ENCODE results near the gene RELN. TPM values are rescaled to one million over a fixed set of nuclear protein-coding genes. Genes with fewer than 3 reads are reported as not detected.
"Not testable (repeated sequence)": the region's sequence is repeated elsewhere in the genome, so short reads cannot be mapped to it uniquely, and the experiment has no call there.

The RELN gene
- total RNA-seq, 1 experiment from 2014 or later: 0.20 TPM

DNA sequence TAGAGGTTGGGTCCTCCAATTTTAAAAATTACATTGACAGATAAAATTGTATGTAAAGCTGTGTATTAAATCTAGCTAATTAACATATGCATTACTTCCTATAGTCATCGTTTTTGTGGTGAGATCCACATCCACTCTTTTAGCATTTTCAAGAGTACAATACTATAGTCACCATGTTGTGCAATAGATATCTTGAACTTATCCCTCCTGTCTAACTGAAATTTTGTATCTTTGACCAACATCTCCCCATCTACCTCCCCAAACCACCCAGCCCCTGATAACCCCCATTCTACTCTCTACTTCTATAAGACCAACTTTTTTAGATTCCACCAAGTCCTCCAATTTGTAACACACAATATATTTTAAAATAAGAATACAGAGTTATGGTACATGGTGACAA is 208.0 kb downstream of the RELN start:
- ATAC-seq: no peak

DNA sequence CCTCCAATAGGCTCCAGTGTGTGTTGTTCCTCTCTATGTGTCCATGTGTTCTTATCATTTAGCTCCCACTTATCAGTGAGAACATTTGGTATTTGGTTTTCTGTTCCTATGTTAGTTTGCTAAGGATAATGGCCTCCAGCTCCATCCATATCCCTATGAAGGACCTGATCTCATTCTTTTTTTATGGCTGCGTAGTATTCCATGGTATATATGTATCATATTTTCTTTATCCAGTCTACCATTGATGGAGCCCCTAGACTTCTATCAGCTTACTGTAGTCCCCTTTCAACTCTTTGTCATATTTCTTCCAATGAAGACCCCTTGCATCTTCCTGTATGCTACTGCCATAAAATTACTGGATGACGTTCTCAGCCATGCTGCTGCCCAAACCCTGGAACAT is 208.9 kb downstream of the RELN start:
- H3K9me3 Mint-ChIP-seq; H3K36me3 Mint-ChIP-seq; POLR2A ChIA-PET; DNase-seq (ENCODE audit: low spot score); ATAC-seq; H3K27ac Mint-ChIP-seq; CTCF ChIA-PET; H3K27me3 Mint-ChIP-seq (ENCODE audit: low read depth); H3K4me1 Mint-ChIP-seq; H3K4me3 Mint-ChIP-seq: not testable (repeated sequence)

More for the DNA sequence above, 208.0 kb downstream of the RELN start:
- Mint-ChIP-seq H3K27me3 (ENCODE audit: low read depth) (no peaks in the 10 kb centered on the region), H3K4me1 (peaks cover 2% of the 10 kb centered on the region), H3K27ac (no peak overlapping the region), H3K9me3 (peaks cover 6% of the 10 kb centered on the region), H3K36me3 (no peaks in the 10 kb centered on the region), H3K4me3 (no peak overlapping the region)
- no peak for TF ChIP-seq NFE2L1 (CRISPR knock-in tag; IDR thresholded peaks at IDR 0.05)
- TF ChIP-seq PRRX2 (CRISPR knock-in tag; IDR thresholded peaks at IDR 0.05): no peak
- no peak for TF ChIP-seq JUN (CRISPR knock-in tag; IDR thresholded peaks at IDR 0.05)
- no peak for TF ChIP-seq NR1H2 (CRISPR knock-in tag; IDR thresholded peaks at IDR 0.05)
- TF ChIP-seq IRF2 (CRISPR knock-in tag; IDR thresholded peaks at IDR 0.05; ENCODE audit: borderline replicate concordance, low read depth): no peak
- no peak for TF ChIP-seq ZNF671 (CRISPR knock-in tag; IDR thresholded peaks at IDR 0.05)
- TF ChIP-seq SOX15 (CRISPR knock-in tag; IDR thresholded peaks at IDR 0.05): no peak
- TF ChIP-seq JAZF1 (CRISPR knock-in tag; IDR thresholded peaks at IDR 0.05): no peak
- POLR2A ChIA-PET: no interaction called here
- no peak for DNase-seq (ENCODE audit: low spot score)
- CTCF ChIA-PET: no interaction called here

- no peak overlapping the region for H3K27ac Mint-ChIP-seq
- H3K4me3 Mint-ChIP-seq: no peak overlapping the region
- no peaks in the 10 kb centered on the region; the same call in 1 of the 2 replicates for H3K27me3 Mint-ChIP-seq (ENCODE audit: low read depth)
- peaks cover 10% of the 10 kb centered on the region for H3K4me1 Mint-ChIP-seq
- peaks cover 6% of the 10 kb centered on the region for H3K9me3 Mint-ChIP-seq
- peak; percentile 81 for ATAC-seq
- no peak for DNase-seq (ENCODE audit: low spot score)
- POLR2A ChIA-PET: no interaction called here
- no peaks in the 10 kb centered on the region for H3K36me3 Mint-ChIP-seq
- CTCF ChIA-PET: no interaction called here
- TF ChIP-seq ZNF138 (CRISPR knock-in tag; conservative IDR thresholded peaks at IDR 0.05): no peak
- TF ChIP-seq GRHL2 (CRISPR knock-in tag; IDR thresholded peaks at IDR 0.05; ENCODE audit: insufficient replicate concordance, severe bottlenecking): no peak
- no peak for TF ChIP-seq CREB1 (CRISPR knock-in tag; IDR thresholded peaks at IDR 0.05)
- TF ChIP-seq ZSCAN18 (CRISPR knock-in tag; IDR thresholded peaks at IDR 0.05): no peak
- TF ChIP-seq ZNF121 (CRISPR knock-in tag; IDR thresholded peaks at IDR 0.05): no peak
- TF ChIP-seq ZNF232 (CRISPR knock-in tag; IDR thresholded peaks at IDR 0.05): no peak
- no peak for TF ChIP-seq EMX1 (CRISPR knock-in tag; IDR thresholded peaks at IDR 0.05)
- TF ChIP-seq, protein P1, sequence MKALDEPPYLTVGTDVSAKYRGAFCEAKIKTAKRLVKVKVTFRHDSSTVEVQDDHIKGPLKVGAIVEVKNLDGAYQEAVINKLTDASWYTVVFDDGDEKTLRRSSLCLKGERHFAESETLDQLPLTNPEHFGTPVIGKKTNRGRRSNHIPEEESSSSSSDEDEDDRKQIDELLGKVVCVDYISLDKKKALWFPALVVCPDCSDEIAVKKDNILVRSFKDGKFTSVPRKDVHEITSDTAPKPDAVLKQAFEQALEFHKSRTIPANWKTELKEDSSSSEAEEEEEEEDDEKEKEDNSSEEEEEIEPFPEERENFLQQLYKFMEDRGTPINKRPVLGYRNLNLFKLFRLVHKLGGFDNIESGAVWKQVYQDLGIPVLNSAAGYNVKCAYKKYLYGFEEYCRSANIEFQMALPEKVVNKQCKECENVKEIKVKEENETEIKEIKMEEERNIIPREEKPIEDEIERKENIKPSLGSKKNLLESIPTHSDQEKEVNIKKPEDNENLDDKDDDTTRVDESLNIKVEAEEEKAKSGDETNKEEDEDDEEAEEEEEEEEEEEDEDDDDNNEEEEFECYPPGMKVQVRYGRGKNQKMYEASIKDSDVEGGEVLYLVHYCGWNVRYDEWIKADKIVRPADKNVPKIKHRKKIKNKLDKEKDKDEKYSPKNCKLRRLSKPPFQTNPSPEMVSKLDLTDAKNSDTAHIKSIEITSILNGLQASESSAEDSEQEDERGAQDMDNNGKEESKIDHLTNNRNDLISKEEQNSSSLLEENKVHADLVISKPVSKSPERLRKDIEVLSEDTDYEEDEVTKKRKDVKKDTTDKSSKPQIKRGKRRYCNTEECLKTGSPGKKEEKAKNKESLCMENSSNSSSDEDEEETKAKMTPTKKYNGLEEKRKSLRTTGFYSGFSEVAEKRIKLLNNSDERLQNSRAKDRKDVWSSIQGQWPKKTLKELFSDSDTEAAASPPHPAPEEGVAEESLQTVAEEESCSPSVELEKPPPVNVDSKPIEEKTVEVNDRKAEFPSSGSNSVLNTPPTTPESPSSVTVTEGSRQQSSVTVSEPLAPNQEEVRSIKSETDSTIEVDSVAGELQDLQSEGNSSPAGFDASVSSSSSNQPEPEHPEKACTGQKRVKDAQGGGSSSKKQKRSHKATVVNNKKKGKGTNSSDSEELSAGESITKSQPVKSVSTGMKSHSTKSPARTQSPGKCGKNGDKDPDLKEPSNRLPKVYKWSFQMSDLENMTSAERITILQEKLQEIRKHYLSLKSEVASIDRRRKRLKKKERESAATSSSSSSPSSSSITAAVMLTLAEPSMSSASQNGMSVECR (CRISPR knock-in tag; IDR thresholded peaks at IDR 0.05; ENCODE audit: borderline replicate concordance): no peak
- TF ChIP-seq FOXJ3 (CRISPR knock-in tag; IDR thresholded peaks at IDR 0.05; ENCODE audit: borderline replicate concordance): no peak
- TF ChIP-seq ZNF416 (CRISPR knock-in tag; IDR thresholded peaks at IDR 0.05): no peak
- no peak for TF ChIP-seq AR (CRISPR knock-in tag; IDR thresholded peaks at IDR 0.05)
- no peak for TF ChIP-seq ZNF281 (CRISPR knock-in tag; IDR thresholded peaks at IDR 0.05)
- TF ChIP-seq, protein P2, sequence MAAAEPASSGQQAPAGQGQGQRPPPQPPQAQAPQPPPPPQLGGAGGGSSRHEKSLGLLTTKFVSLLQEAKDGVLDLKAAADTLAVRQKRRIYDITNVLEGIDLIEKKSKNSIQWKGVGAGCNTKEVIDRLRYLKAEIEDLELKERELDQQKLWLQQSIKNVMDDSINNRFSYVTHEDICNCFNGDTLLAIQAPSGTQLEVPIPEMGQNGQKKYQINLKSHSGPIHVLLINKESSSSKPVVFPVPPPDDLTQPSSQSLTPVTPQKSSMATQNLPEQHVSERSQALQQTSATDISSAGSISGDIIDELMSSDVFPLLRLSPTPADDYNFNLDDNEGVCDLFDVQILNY (CRISPR knock-in tag; IDR thresholded peaks at IDR 0.05): no peak
These were observed 212.0 kb downstream of the RELN start for GRCh38 chr7:103777440-103777839.
